22Rv1 (cell line): ENCODE measurements around the gene CAMK2D.

Source experiments
- CTCF ChIP-seq: fragments of 450-650 bp; IDR thresholded peaks from 2 replicates; pipeline ENCODE4 v1.5.1; 2017; ENCODE audit warnings: mild to moderate bottlenecking
- ZFX ChIP-seq: fragments of 450-650 bp; IDR thresholded peaks from 2 replicates; pipeline ENCODE4 v1.6.1; 2017; ENCODE audit warnings: antibody characterized with exemption, borderline replicate concordance

- no peak for TF ChIP-seq CTCF
- TF ChIP-seq ZFX: no peak
These were observed 21.8 kb upstream of the CAMK2D start for GRCh38 chr4:113783289-113783688.
